Measurements from ENCODE around the gene SIN3A.
"Not testable (repeated sequence)": the region's sequence is repeated elsewhere in the genome, so short reads cannot be mapped to it uniquely, and the experiment has no call there.

- TF ChIP-seq CTCF (conservative IDR thresholded peaks at IDR 0.05; ENCODE audit: low read depth in 2 of 2); EZH2 (IDR thresholded peaks at IDR 0.05; ENCODE audit: low read depth, unreplicated experiment): not testable (repeated sequence)
These were observed 119.4 kb downstream of the SIN3A start for GRCh38 chr15:75332093-75332492.

Data from GM23338 (cell line).